AG20443 (cell line): Measurements from ENCODE around the gene EVC2.
"Not testable (repeated sequence)": the region's sequence is repeated elsewhere in the genome, so short reads cannot be mapped to it uniquely, and the experiment has no call there.

Source experiments
- DNase-seq: peaks from one replicate; pipeline ENCODE4 v3.0.0; 2012; ENCODE audit warnings: low spot score, mixed read lengths

Gene EVC2

GRCh38 chr4:5619913-5620625 is 88.3 kb downstream of the EVC2 start:
- peak; percentile 20 for DNase-seq

GRCh38 chr4:5618051-5618960 is 90.1 kb downstream of the EVC2 start:
- DNase-seq = no peak

- no peak for DNase-seq
These were observed 91.9 kb downstream of the EVC2 start for GRCh38 chr4:5616331-5616950.

- no peak for DNase-seq
These were observed 92.8 kb downstream of the EVC2 start for GRCh38 chr4:5615496-5616075.

GRCh38 chr4:5611750-5612149 is 96.6 kb downstream of the EVC2 start:
- no peak for DNase-seq

GRCh38 chr4:5609306-5610007 is 98.9 kb downstream of the EVC2 start:
- no peak for DNase-seq

- DNase-seq = not testable (repeated sequence)
These were observed 114.5 kb downstream of the EVC2 start for GRCh38 chr4:5593828-5594227.

GRCh38 chr4:5592272-5592671 is 116.1 kb downstream of the EVC2 start:
- DNase-seq = no peak

GRCh38 chr4:5589495-5589894 is 118.9 kb downstream of the EVC2 start:
- DNase-seq = no peak

GRCh38 chr4:5588046-5588445 is 120.3 kb downstream of the EVC2 start:
- no peak for DNase-seq

- no peak for DNase-seq
These were observed 132.4 kb downstream of the EVC2 start for GRCh38 chr4:5575941-5576340.

- DNase-seq = no peak
These were observed 134.0 kb downstream of the EVC2 start for GRCh38 chr4:5574386-5574785.

GRCh38 chr4:5573965-5574364 is 134.4 kb downstream of the EVC2 start:
- no peak for DNase-seq

- DNase-seq = no peak
These were observed 135.6 kb downstream of the EVC2 start for GRCh38 chr4:5572751-5573150.

GRCh38 chr4:5572114-5572513 is 136.2 kb downstream of the EVC2 start:
- peak; percentile 31 for DNase-seq

GRCh38 chr4:5571646-5572045 is 136.7 kb downstream of the EVC2 start:
- DNase-seq = no peak

GRCh38 chr4:5569451-5569850 is 138.9 kb downstream of the EVC2 start:
- DNase-seq = no peak

GRCh38 chr4:5568931-5569330 is 139.4 kb downstream of the EVC2 start:
- no peak for DNase-seq

- DNase-seq = no peak
These were observed 140.0 kb downstream of the EVC2 start for GRCh38 chr4:5568336-5568735.

GRCh38 chr4:5566991-5567390 is 141.4 kb downstream of the EVC2 start:
- no peak for DNase-seq

- no peak for DNase-seq
These were observed 141.8 kb downstream of the EVC2 start for GRCh38 chr4:5566526-5566925.

- DNase-seq = no peak
These were observed 144.5 kb downstream of the EVC2 start for GRCh38 chr4:5563856-5564255.
